CD4-positive, alpha-beta T cell (primary cell): Measurements from ENCODE around the gene ITGAL. TPM values are rescaled to one million over a fixed set of nuclear protein-coding genes. Genes with fewer than 3 reads are reported as not detected.

Experiments
- ATAC-seq: fragments of 200-7000 bp; cut with Tn5 transposase; one replicate; pipeline ENCODE4 v1.10.0; 2022; ENCODE audit warnings: mild to moderate bottlenecking; ENCODE audit not compliant: poor library complexity
- CTCF ChIA-PET: fragments of 350-600 bp; sonication (Branson Sonifier 250); formaldehyde crosslinking; loops from one replicate; lab custom pipeline; 2021; ENCODE audit warnings: antibody characterized with exemption, inconsistent platforms; lab: Charles Lee
- POLR2A ChIA-PET: fragments of 350-600 bp; sonication (Branson Sonifier 250); formaldehyde crosslinking; loops from one replicate; lab custom pipeline; 2021; ENCODE audit warnings: antibody characterized with exemption, inconsistent platforms; lab: Charles Lee
- DNase-seq, 14 experiments: peaks; one replicate each; pipeline ENCODE4 v3.0.0-alpha.2; 2013 to 2020; ENCODE audit warnings: mixed read lengths in 2 of 14
- H3K27ac ChIP-seq, 2 donors: one replicate each; pipeline versions ENCODE4 v1.5.1 to v1.7.0; 2013; ENCODE audit warnings: low read length in 2 of 2, low read depth in 1 of 2, mild to moderate bottlenecking in 1 of 2
- H3K27me3 ChIP-seq, 2 experiments: 1 replicate in 1 of 2; 2 replicates in 1 of 2; pipeline versions ENCODE4 v1.6.1 to v1.7.0; 2013; ENCODE audit warnings: low read length in 2 of 2, control low read depth in 1 of 2, mild to moderate bottlenecking in 1 of 2, moderate library complexity in 1 of 2; ENCODE audit not compliant: insufficient read depth in 2 of 2, control insufficient read depth in 1 of 2
- H3K36me3 ChIP-seq: one replicate; pipeline ENCODE4 v1.6.1; 2013; ENCODE audit warnings: low read length, control low read depth; ENCODE audit not compliant: insufficient read depth
- H3K4me1 ChIP-seq: one replicate; pipeline ENCODE4 v1.6.1; 2013; ENCODE audit warnings: low read length, control low read depth; ENCODE audit not compliant: insufficient read depth
- H3K4me3 ChIP-seq: one replicate; pipeline ENCODE4 v1.5.1; 2013; ENCODE audit warnings: mild to moderate bottlenecking, low read length, moderate library complexity
- H3K9me3 ChIP-seq, 2 experiments: 1 replicate in 1 of 2; 2 replicates in 1 of 2; pipeline versions ENCODE4 v1.6.1 to v1.7.0; 2013; ENCODE audit warnings: low read length in 2 of 2, mild to moderate bottlenecking in 2 of 2, control low read depth in 1 of 2, moderate library complexity in 1 of 2; ENCODE audit not compliant: control insufficient read depth in 1 of 2, insufficient read depth in 1 of 2
- H3K27ac Mint-ChIP-seq: one replicate; pipeline ENCODE4 v1.8.0; 2020; ENCODE audit warnings: mixed read lengths
- H3K27me3 Mint-ChIP-seq: one replicate; pipeline ENCODE4 v1.8.0; 2021; ENCODE audit warnings: mixed read lengths
- H3K36me3 Mint-ChIP-seq: one replicate; pipeline ENCODE4 v1.8.0; 2021; ENCODE audit warnings: low read depth, mixed read lengths
- H3K4me1 Mint-ChIP-seq: one replicate; pipeline ENCODE4 v1.8.0; 2021; ENCODE audit warnings: low read depth, mixed read lengths
- H3K4me3 Mint-ChIP-seq: one replicate; pipeline ENCODE4 v1.8.0; 2020; ENCODE audit warnings: mild to moderate bottlenecking, mixed read lengths
- H3K9me3 Mint-ChIP-seq: one replicate; pipeline ENCODE4 v1.8.0; 2020; ENCODE audit warnings: mixed read lengths
- intact Hi-C, 2 experiments: fragments of 100-400 bp; cut with DNase I in 1 of 2; cut with micrococcal nuclease in 1 of 2; formaldehyde crosslinking; loops; one replicate each; pipeline versions ENCODE4 v1.15.1 to v1.9.0; 2023 to 2025; cut with DNase I, micrococcal nuclease
- total RNA-seq, 174 experiments: library from RNA in 2 of 174; stranded (reverse) in 2 of 174; gene quantifications; one replicate each; pipeline ENCODE4 v1.2.3 and lab custom pipeline; 2021 to 2026
- TF ChIP-seq, protein P1 (sequence below): fragments of 200-600 bp; IDR thresholded peaks from one replicate; pipeline ENCODE4 v1.8.0; 2022; ENCODE audit warnings: antibody characterized with exemption, mild to moderate bottlenecking

Gene ITGAL
- total RNA-seq, 2 experiments from 2014 or later: 186 to 187 TPM

DNA sequence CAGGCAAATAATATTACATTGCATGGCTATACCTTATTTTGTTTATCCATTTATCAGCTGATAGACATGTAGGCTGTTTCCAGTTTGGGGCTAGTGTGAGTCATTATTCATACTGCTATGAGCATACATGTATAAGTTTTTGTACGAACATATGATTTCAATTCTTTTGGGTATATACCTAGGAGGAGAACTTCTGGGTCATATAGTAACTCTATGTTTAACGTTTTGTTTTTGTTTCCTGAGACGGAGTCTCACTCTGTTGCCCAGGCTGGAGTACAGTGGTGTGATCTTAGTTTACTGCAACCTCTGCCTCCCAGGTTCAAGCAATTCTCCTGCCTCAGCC is 2.4 kb upstream of the ITGAL start:
- ATAC-seq (no peak), DNase-seq (no peak)
- peaks cover 64% of the 10 kb centered on the region for H3K4me1 Mint-ChIP-seq
- H3K4me3 ChIP-seq: no peak overlapping the region
- no peaks in the 10 kb centered on the region for H3K27me3 Mint-ChIP-seq
- intact Hi-C loops: loop anchor here in 1 of 2 experiments (5.0 kb wide), 1 partner anchor 38 kb away; the partner anchor contains the start of gene DCTPP1
- peaks cover 69% of the 10 kb centered on the region for H3K4me1 ChIP-seq
- ChIA-PET POLR2A (interaction anchor here (1.0 to 7.1 kb wide), 5 partner anchors 12 to 74 kb away, joined by 3 to 170 read pairs (median 6); partner anchors contain the start of gene DCTPP1), CTCF (interaction anchor here (1.0 to 2.3 kb wide), 2 partner anchors 20 to 40 kb away, joined by 3 to 9 read pairs; partner anchors contain the start of gene DCTPP1)
- H3K9me3 Mint-ChIP-seq: no peaks in the 10 kb centered on the region
- H3K4me3 Mint-ChIP-seq: peak overlapping the region; percentile 42
- H3K27me3 ChIP-seq: no peaks in the 10 kb centered on the region
- H3K27ac ChIP-seq: peak overlapping the region; percentile 72 to 94
- no peaks in the 10 kb centered on the region for H3K9me3 ChIP-seq
- H3K36me3 ChIP-seq: peaks cover 8% of the 10 kb centered on the region
- peaks cover 26% of the 10 kb centered on the region for H3K36me3 Mint-ChIP-seq
- peak overlapping the region; percentile 90 for H3K27ac Mint-ChIP-seq
- TF ChIP-seq, protein P1, sequence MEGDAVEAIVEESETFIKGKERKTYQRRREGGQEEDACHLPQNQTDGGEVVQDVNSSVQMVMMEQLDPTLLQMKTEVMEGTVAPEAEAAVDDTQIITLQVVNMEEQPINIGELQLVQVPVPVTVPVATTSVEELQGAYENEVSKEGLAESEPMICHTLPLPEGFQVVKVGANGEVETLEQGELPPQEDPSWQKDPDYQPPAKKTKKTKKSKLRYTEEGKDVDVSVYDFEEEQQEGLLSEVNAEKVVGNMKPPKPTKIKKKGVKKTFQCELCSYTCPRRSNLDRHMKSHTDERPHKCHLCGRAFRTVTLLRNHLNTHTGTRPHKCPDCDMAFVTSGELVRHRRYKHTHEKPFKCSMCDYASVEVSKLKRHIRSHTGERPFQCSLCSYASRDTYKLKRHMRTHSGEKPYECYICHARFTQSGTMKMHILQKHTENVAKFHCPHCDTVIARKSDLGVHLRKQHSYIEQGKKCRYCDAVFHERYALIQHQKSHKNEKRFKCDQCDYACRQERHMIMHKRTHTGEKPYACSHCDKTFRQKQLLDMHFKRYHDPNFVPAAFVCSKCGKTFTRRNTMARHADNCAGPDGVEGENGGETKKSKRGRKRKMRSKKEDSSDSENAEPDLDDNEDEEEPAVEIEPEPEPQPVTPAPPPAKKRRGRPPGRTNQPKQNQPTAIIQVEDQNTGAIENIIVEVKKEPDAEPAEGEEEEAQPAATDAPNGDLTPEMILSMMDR: no peak

DNA sequence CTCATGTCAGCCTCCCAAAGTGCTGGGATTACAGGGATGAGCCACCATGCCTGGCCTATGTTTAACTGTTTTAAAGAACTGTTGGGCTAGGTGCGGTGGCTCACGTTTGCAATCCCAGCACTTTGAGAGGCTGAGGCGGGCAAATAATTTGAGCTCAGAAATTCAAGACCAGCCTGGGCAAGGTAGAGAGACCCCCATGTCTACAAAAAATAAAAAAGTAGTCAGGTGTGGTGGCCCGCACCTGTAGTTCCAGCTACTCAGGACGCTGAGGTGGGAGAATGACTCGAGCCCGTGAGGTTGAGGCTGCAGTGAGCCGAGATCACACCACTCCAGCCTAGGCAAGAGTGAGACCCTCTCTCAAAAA is 1.9 kb upstream of the ITGAL start:
- H3K27ac ChIP-seq: peak overlapping the region; percentile 72 to 94
- H3K36me3 ChIP-seq: peaks cover 13% of the 10 kb centered on the region
- Mint-ChIP-seq H3K27ac (peak overlapping the region; percentile 90), H3K27me3 (no peaks in the 10 kb centered on the region), H3K4me1 (peaks cover 68% of the 10 kb centered on the region), H3K4me3 (no peak overlapping the region), H3K9me3 (no peaks in the 10 kb centered on the region), H3K36me3 (peaks cover 31% of the 10 kb centered on the region)
- intact Hi-C loops: loop anchor here in 1 of 2 experiments (5.0 kb wide), 1 partner anchor 38 kb away; the partner anchor contains the start of gene DCTPP1
- ATAC-seq (no peak), DNase-seq (no peak)
- ChIA-PET CTCF (interaction anchor here (1.0 to 2.3 kb wide), 2 partner anchors 21 to 41 kb away, joined by 3 to 9 read pairs; partner anchors contain the start of gene DCTPP1), POLR2A (interaction anchor here (0.6 to 7.1 kb wide), 6 partner anchors 13 to 708 kb away, joined by 3 to 170 read pairs (median 6); partner anchors contain the start of gene DCTPP1)
- peaks cover 70% of the 10 kb centered on the region for H3K4me1 ChIP-seq
- H3K9me3 ChIP-seq: no peaks in the 10 kb centered on the region
- TF ChIP-seq, protein P1: no peak
- no peaks in the 10 kb centered on the region for H3K27me3 ChIP-seq
- no peak overlapping the region for H3K4me3 ChIP-seq

DNA sequence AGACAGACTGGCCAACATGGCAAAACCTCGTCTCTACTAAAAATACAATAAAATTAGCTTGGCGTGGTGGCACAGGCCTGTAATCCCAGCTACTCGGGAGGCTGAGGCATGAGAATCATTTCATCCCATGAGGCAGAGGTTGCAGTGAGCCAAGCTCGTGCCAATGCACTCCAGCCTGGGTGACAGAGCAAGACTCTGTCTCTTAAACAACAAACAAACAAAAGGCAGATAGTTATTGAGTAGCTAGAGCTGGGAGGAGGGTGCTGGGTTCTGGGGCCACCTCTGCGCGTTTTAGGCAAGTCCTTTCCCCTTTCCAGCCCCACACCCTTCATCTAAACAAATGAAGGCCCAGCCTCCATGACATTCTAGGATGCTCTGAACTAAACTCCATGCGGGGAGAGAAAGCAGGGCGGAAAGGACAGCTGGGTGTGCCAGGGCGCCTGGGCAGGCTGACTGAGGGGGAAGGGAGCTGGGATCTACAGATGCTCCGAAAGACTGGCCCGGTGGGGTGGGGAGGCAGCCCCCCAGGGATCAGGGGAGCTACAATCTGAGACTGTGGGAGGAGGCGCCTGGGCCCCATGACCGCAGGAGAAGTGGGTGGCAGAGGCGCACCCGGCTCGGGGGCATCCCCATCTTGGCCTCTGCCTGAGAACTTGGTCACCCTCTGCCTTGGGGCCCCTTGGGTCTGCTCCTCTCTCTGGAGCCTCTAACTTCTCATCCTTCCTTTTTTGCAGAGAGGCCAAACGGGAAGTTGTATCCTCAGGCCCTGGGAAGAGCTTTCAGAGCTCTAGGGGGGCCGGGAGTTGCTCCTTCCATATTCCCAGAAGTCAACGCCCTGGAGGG is 910 bp downstream of the ITGAL start:
- DNase-seq (peak in 10 of 14 experiments; percentile 19 to 75 (median 52)), ATAC-seq (no peak)
- peak overlapping the region; percentile 75 to 94 for H3K27ac ChIP-seq
- H3K27me3 Mint-ChIP-seq: no peaks in the 10 kb centered on the region
- H3K9me3 ChIP-seq: no peaks in the 10 kb centered on the region
- peaks cover 55% of the 10 kb centered on the region for H3K36me3 Mint-ChIP-seq
- intact Hi-C loops: loop anchor here (2.0 to 5.0 kb wide), 4 partner anchors 15 to 41 kb away; partner anchors contain the start of gene DCTPP1 (in 1 of the 2)
- POLR2A ChIA-PET: interaction anchor here (0.6 to 7.1 kb wide), 21 partner anchors 9 to 630 kb away, joined by 3 to 170 read pairs (median 7); partner anchors contain the start of genes DCTPP1, FBRS, SEPHS2 and ZNF689
- CTCF ChIA-PET: interaction anchor here (0.9 to 3.4 kb wide), 4 partner anchors 14 to 64 kb away, joined by 3 to 22 read pairs (median 6); partner anchors contain the start of gene DCTPP1
- peaks cover 70% of the 10 kb centered on the region for H3K4me1 Mint-ChIP-seq
- H3K9me3 Mint-ChIP-seq: no peaks in the 10 kb centered on the region
- TF ChIP-seq, protein P1: no peak
- H3K36me3 ChIP-seq: peaks cover 31% of the 10 kb centered on the region
- peak overlapping the region; percentile 83 for H3K4me3 ChIP-seq
- H3K27me3 ChIP-seq: no peaks in the 10 kb centered on the region
- H3K4me3 Mint-ChIP-seq: peak overlapping the region; percentile 96
- peak overlapping the region; percentile 90 for H3K27ac Mint-ChIP-seq
- H3K4me1 ChIP-seq: peaks cover 83% of the 10 kb centered on the region
